ENCODE results near the gene TCF7.
"Not testable (repeated sequence)": the region's sequence is repeated elsewhere in the genome, so short reads cannot be mapped to it uniquely, and the experiment has no call there.

Gene TCF7

GRCh38 chr5:134146651-134147518 lies 32.4 kb downstream of the TCF7 start:
- Histone ChIP-seq H3K27ac (ENCODE audit: low read length) (no peak overlapping the region), H3K9me3 (ENCODE audit: control insufficient read depth, insufficient read depth, low read length) (no peaks in the 10 kb centered on the region), H3K4me3 (ENCODE audit: low read length) (no peak overlapping the region), H3K36me3 (ENCODE audit: control insufficient read depth, insufficient read depth, low read length) (peaks cover 13% of the 10 kb centered on the region; the same call in 1 of the 2 replicates), H3K4me1 (ENCODE audit: control insufficient read depth, insufficient read depth, low read length) (no peaks in the 10 kb centered on the region), H3K27me3 (ENCODE audit: control insufficient read depth, insufficient read depth, low read length) (no peaks in the 10 kb centered on the region)
- no peak for DNase-seq (ENCODE audit: low read depth, low spot score)
- no CpG with 5 or more reads among the region's 4 CpGs for WGBS (ENCODE audit: insufficient coverage, insufficient read length)

GRCh38 chr5:134148316-134148715 lies 33.8 kb downstream of the TCF7 start:
- H3K4me1 ChIP-seq (ENCODE audit: control insufficient read depth, insufficient read depth, low read length), result no peaks in the 10 kb centered on the region
- H3K27ac ChIP-seq (ENCODE audit: low read length), result no peak overlapping the region
- peaks cover 5% of the 10 kb centered on the region; the same call in 1 of the 2 replicates for H3K36me3 ChIP-seq (ENCODE audit: control insufficient read depth, insufficient read depth, low read length)
- no peak overlapping the region for H3K4me3 ChIP-seq (ENCODE audit: low read length)
- no CpG with 5 or more reads among the region's 2 CpGs for WGBS (ENCODE audit: insufficient coverage, insufficient read length)
- no peak for DNase-seq (ENCODE audit: low read depth, low spot score)
- H3K9me3 ChIP-seq (ENCODE audit: control insufficient read depth, insufficient read depth, low read length), result no peaks in the 10 kb centered on the region
- H3K27me3 ChIP-seq (ENCODE audit: control insufficient read depth, insufficient read depth, low read length), result no peaks in the 10 kb centered on the region

GRCh38 chr5:134148986-134149539 lies 34.6 kb downstream of the TCF7 start:
- peaks cover 4% of the 10 kb centered on the region; the same call in 1 of the 2 replicates for H3K36me3 ChIP-seq (ENCODE audit: control insufficient read depth, insufficient read depth, low read length)
- H3K4me1 ChIP-seq (ENCODE audit: control insufficient read depth, insufficient read depth, low read length), result no peaks in the 10 kb centered on the region
- no peak overlapping the region for H3K4me3 ChIP-seq (ENCODE audit: low read length)
- no peak overlapping the region for H3K27ac ChIP-seq (ENCODE audit: low read length)
- H3K9me3 ChIP-seq (ENCODE audit: control insufficient read depth, insufficient read depth, low read length), result no peaks in the 10 kb centered on the region
- WGBS (ENCODE audit: insufficient coverage, insufficient read length), result no CpG with 5 or more reads among the region's 6 CpGs
- no peaks in the 10 kb centered on the region for H3K27me3 ChIP-seq (ENCODE audit: control insufficient read depth, insufficient read depth, low read length)
- DNase-seq (ENCODE audit: low read depth, low spot score), result no peak

GRCh38 chr5:134149571-134150303 lies 35.3 kb downstream of the TCF7 start:
- WGBS (ENCODE audit: insufficient coverage, insufficient read length), result no CpG with 5 or more reads among the region's 4 CpGs
- no peaks in the 10 kb centered on the region for H3K27me3 ChIP-seq (ENCODE audit: control insufficient read depth, insufficient read depth, low read length)
- no peaks in the 10 kb centered on the region for H3K4me1 ChIP-seq (ENCODE audit: control insufficient read depth, insufficient read depth, low read length)
- DNase-seq (ENCODE audit: low read depth, low spot score), result no peak
- H3K36me3 ChIP-seq (ENCODE audit: control insufficient read depth, insufficient read depth, low read length), result peaks cover 4% of the 10 kb centered on the region; the same call in 1 of the 2 replicates
- no peak overlapping the region for H3K27ac ChIP-seq (ENCODE audit: low read length)
- H3K4me3 ChIP-seq (ENCODE audit: low read length), result no peak overlapping the region
- H3K9me3 ChIP-seq (ENCODE audit: control insufficient read depth, insufficient read depth, low read length), result no peaks in the 10 kb centered on the region

- H3K36me3 ChIP-seq (ENCODE audit: control insufficient read depth, insufficient read depth, low read length), result peaks cover 4% of the 10 kb centered on the region; the same call in 1 of the 2 replicates
- no peaks in the 10 kb centered on the region for H3K27me3 ChIP-seq (ENCODE audit: control insufficient read depth, insufficient read depth, low read length)
- no peak overlapping the region for H3K4me3 ChIP-seq (ENCODE audit: low read length)
- no peak overlapping the region for H3K27ac ChIP-seq (ENCODE audit: low read length)
- DNase-seq (ENCODE audit: low read depth, low spot score), result no peak
- H3K4me1 ChIP-seq (ENCODE audit: control insufficient read depth, insufficient read depth, low read length), result no peaks in the 10 kb centered on the region
- WGBS (ENCODE audit: insufficient coverage, insufficient read length), result no CpG with 5 or more reads among the region's 3 CpGs
- H3K9me3 ChIP-seq (ENCODE audit: control insufficient read depth, insufficient read depth, low read length), result no peaks in the 10 kb centered on the region
Measured at GRCh38 chr5:134151723-134152122, 37.2 kb downstream of the TCF7 start.

- no CpG with 5 or more reads among the region's 15 CpGs for WGBS (ENCODE audit: insufficient coverage, insufficient read length)
- not testable (repeated sequence) for H3K27ac ChIP-seq (ENCODE audit: low read length); H3K4me1 ChIP-seq (ENCODE audit: control insufficient read depth, insufficient read depth, low read length); H3K36me3 ChIP-seq (ENCODE audit: control insufficient read depth, insufficient read depth, low read length); DNase-seq (ENCODE audit: low read depth, low spot score); H3K27me3 ChIP-seq (ENCODE audit: control insufficient read depth, insufficient read depth, low read length); H3K9me3 ChIP-seq (ENCODE audit: control insufficient read depth, insufficient read depth, low read length); H3K4me3 ChIP-seq (ENCODE audit: low read length)
Measured at GRCh38 chr5:134152173-134152832, 37.8 kb downstream of the TCF7 start.

GRCh38 chr5:134153241-134153640 lies 38.8 kb downstream of the TCF7 start:
- DNase-seq (ENCODE audit: low read depth, low spot score), result no peak
- H3K4me1 ChIP-seq (ENCODE audit: control insufficient read depth, insufficient read depth, low read length), result no peaks in the 10 kb centered on the region
- no peaks in the 10 kb centered on the region for H3K27me3 ChIP-seq (ENCODE audit: control insufficient read depth, insufficient read depth, low read length)
- H3K27ac ChIP-seq (ENCODE audit: low read length), result no peak overlapping the region
- no CpG with 5 or more reads among the region's 3 CpGs for WGBS (ENCODE audit: insufficient coverage, insufficient read length)
- H3K36me3 ChIP-seq (ENCODE audit: control insufficient read depth, insufficient read depth, low read length), result peaks cover 3% of the 10 kb centered on the region; the same call in 1 of the 2 replicates
- no peaks in the 10 kb centered on the region for H3K9me3 ChIP-seq (ENCODE audit: control insufficient read depth, insufficient read depth, low read length)
- no peak overlapping the region for H3K4me3 ChIP-seq (ENCODE audit: low read length)

GRCh38 chr5:134153657-134154056 lies 39.2 kb downstream of the TCF7 start:
- H3K27me3 ChIP-seq (ENCODE audit: control insufficient read depth, insufficient read depth, low read length), result no peaks in the 10 kb centered on the region
- H3K4me3 ChIP-seq (ENCODE audit: low read length), result no peak overlapping the region
- no peaks in the 10 kb centered on the region for H3K4me1 ChIP-seq (ENCODE audit: control insufficient read depth, insufficient read depth, low read length)
- DNase-seq (ENCODE audit: low read depth, low spot score), result no peak
- no CpG with 5 or more reads among the region's 1 CpG for WGBS (ENCODE audit: insufficient coverage, insufficient read length)
- H3K36me3 ChIP-seq (ENCODE audit: control insufficient read depth, insufficient read depth, low read length), result peaks cover 2% of the 10 kb centered on the region; the same call in 1 of the 2 replicates
- no peaks in the 10 kb centered on the region for H3K9me3 ChIP-seq (ENCODE audit: control insufficient read depth, insufficient read depth, low read length)
- H3K27ac ChIP-seq (ENCODE audit: low read length), result no peak overlapping the region

GRCh38 chr5:134161513-134162395 lies 47.3 kb downstream of the TCF7 start:
- WGBS (ENCODE audit: insufficient coverage, insufficient read length), result no CpG with 5 or more reads among the region's 6 CpGs
- Histone ChIP-seq H3K9me3 (ENCODE audit: control insufficient read depth, insufficient read depth, low read length) (no peaks in the 10 kb centered on the region), H3K27ac (ENCODE audit: low read length) (no peak overlapping the region), H3K4me1 (ENCODE audit: control insufficient read depth, insufficient read depth, low read length) (no peaks in the 10 kb centered on the region), H3K27me3 (ENCODE audit: control insufficient read depth, insufficient read depth, low read length) (no peaks in the 10 kb centered on the region), H3K36me3 (ENCODE audit: control insufficient read depth, insufficient read depth, low read length) (peaks cover 2% of the 10 kb centered on the region; the same call in 1 of the 2 replicates), H3K4me3 (ENCODE audit: low read length) (no peak overlapping the region)
- no peak for DNase-seq (ENCODE audit: low read depth, low spot score)
